GM10266 (cell line): ENCODE measurements around the gene IER2.

Experiments used
- DNase-seq: peaks from one replicate; pipeline ENCODE4 v3.0.0; 2012; ENCODE audit errors: extremely low spot score
- TF ChIP-seq, protein P1 (sequence below): IDR thresholded peaks from 2 replicates; pipeline ENCODE4 v1.5.1; 2012; ENCODE audit warnings: mild to moderate bottlenecking, low read depth; ENCODE audit not compliant: control insufficient read depth, insufficient read depth; ENCODE audit errors: missing control alignments

The IER2 gene

GRCh38 chr19:13120817-13121216 is 29.4 kb upstream of the IER2 start:
- TF ChIP-seq, protein P1, sequence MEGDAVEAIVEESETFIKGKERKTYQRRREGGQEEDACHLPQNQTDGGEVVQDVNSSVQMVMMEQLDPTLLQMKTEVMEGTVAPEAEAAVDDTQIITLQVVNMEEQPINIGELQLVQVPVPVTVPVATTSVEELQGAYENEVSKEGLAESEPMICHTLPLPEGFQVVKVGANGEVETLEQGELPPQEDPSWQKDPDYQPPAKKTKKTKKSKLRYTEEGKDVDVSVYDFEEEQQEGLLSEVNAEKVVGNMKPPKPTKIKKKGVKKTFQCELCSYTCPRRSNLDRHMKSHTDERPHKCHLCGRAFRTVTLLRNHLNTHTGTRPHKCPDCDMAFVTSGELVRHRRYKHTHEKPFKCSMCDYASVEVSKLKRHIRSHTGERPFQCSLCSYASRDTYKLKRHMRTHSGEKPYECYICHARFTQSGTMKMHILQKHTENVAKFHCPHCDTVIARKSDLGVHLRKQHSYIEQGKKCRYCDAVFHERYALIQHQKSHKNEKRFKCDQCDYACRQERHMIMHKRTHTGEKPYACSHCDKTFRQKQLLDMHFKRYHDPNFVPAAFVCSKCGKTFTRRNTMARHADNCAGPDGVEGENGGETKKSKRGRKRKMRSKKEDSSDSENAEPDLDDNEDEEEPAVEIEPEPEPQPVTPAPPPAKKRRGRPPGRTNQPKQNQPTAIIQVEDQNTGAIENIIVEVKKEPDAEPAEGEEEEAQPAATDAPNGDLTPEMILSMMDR = no peak
- DNase-seq = no peak

DNA sequence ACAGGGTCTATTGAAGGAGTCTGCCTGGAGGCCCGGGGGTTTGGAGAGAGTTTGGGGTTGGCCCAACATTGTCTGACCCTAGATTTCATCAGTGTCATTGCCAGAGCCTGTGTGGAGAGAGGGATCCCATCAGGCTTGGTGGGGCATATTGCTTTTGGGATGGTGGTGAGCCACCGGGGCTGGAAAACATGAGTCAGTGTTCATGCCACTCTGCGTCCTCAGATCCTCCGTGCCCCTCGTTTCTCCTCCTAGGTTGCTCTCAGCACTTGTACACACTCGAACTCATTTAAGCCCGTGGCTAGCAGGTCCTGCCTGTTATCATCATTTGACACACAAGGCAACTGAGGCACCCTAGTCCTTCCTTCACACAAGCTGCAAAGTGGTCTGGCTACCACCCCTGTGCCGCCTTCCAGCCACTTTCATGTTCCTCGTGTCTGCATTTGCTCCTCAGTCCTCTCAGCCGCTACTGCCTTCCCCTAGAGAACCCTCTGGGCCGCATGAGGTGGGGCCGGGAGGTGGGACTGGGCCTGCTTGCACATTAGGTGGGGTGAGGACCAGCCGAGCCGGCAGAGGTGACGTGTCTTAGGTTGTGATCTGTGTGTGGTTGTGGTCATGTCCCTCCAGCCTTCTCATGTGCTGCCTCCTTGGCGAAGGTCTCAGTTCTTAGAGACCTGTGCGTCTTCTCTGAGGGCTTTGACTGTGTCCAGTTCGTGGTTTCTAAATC is 28.5 kb upstream of the IER2 start:
- DNase-seq = no peak
- TF ChIP-seq, protein P1 = no peak

GRCh38 chr19:13122275-13122878 is 27.8 kb upstream of the IER2 start:
- no peak for DNase-seq
- TF ChIP-seq, protein P1 = no peak

DNA sequence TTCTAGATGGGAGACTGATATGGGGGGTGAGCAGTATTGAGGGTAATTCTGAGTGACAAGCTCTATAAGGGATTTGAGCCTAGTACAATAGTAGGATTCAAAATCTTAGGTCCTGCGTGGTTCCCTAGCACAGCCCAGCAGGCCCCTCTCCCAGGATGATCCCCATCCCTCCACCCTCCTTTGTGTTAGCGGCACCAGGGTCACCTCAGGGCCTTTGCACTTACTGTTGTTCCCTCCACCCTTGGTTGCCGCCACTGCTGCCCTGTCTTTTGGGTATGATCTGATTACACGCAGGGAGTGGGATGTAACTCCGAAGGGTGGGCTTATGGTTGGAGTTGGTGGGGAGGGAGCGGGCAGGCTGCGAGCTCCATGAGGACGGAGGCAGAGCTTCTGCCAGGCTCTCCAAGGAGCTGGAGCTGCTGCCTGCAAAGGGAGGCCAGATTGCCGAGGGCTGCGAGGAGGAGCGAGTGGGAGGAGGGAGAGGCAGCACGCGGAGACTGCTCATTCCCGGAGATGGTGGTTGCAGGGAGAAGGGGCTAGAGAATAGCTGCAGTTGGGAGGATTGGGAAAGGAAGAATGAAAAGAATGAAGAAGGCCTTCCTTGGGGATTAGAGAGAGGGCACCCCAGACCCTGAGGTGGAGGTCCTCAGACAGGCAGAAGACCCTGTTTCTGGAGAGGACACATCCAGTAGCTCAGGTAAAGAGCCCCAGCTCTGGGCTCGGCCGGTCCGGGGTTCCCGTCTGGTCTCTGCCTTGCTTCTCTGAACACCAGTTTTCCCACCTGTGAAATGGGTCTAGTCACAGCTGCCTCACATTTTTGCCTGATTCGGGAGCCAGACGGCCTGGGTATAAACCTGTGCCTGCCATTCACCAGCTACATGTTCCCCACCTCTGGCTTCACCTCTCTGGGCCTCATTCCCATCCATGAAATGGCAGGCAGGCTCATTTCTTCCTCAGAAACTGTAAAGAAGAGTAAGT is 26.9 kb upstream of the IER2 start:
- TF ChIP-seq, protein P1 = no peak
- DNase-seq = no peak

DNA sequence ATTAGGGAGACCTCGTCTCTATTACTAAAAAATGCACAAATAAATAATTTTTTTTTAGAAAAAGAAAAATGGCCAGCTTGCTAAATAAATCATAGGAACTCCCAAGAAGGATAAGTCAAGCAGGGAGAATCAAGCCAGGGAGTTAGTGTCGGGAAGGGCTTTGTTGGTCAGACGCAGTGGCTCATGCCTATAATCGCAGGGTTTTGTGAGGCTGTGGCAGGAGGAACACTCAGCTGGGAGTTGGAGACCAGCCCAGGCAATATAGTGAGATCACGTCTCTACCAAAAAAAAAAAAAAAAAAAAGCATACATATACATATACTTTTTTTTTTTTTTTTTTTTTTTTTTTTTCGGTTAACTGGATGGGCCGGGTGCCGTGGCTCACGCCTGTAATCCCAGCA is 23.2 kb upstream of the IER2 start:
- TF ChIP-seq, protein P1 = no peak
- DNase-seq = no peak

- TF ChIP-seq, protein P1 = no peak
Measured at GRCh38 chr19:13127811-13128575, 22.2 kb upstream of the IER2 start.

More at GRCh38 chr19:13127811-13128575, 22.2 kb upstream of the IER2 start:
- no peak for DNase-seq
